Measurements from ENCODE around the gene KCNN3.
"Not testable (repeated sequence)": the region's sequence is repeated elsewhere in the genome, so short reads cannot be mapped to it uniquely, and the experiment has no call there.

The KCNN3 gene

GRCh38 chr1:154698320-154699096, 171.6 kb downstream of the KCNN3 start:
- no peak for DNase-seq (ENCODE audit: low spot score)

- no peak for DNase-seq (ENCODE audit: low spot score)
Observed at GRCh38 chr1:154697710-154698109, 172.4 kb downstream of the KCNN3 start.

- no peak for DNase-seq (ENCODE audit: low spot score)
Observed at GRCh38 chr1:154696456-154696855, 173.6 kb downstream of the KCNN3 start.

- no peak for DNase-seq (ENCODE audit: low spot score)
Observed at GRCh38 chr1:154695985-154696384, 174.1 kb downstream of the KCNN3 start.

GRCh38 chr1:154694995-154695394, 175.1 kb downstream of the KCNN3 start:
- no peak for DNase-seq (ENCODE audit: low spot score)

- no peak for DNase-seq (ENCODE audit: low spot score)
Observed at GRCh38 chr1:154689083-154689482, 181.0 kb downstream of the KCNN3 start.

GRCh38 chr1:154686507-154686906, 183.6 kb downstream of the KCNN3 start:
- DNase-seq (ENCODE audit: low spot score) = no peak

GRCh38 chr1:154683820-154684219, 186.3 kb downstream of the KCNN3 start:
- no peak for DNase-seq (ENCODE audit: low spot score)

GRCh38 chr1:154682254-154682653, 187.8 kb downstream of the KCNN3 start:
- DNase-seq (ENCODE audit: low spot score) = no peak

- not testable (repeated sequence) for DNase-seq (ENCODE audit: low spot score)
Observed at GRCh38 chr1:154677844-154678243, 192.2 kb downstream of the KCNN3 start.

- DNase-seq (ENCODE audit: low spot score) = not testable (repeated sequence)
Observed at GRCh38 chr1:154676847-154677246, 193.2 kb downstream of the KCNN3 start.

GRCh38 chr1:154674456-154674855, 195.6 kb downstream of the KCNN3 start:
- not testable (repeated sequence) for DNase-seq (ENCODE audit: low spot score)

GRCh38 chr1:154672245-154672644, 197.8 kb downstream of the KCNN3 start:
- not testable (repeated sequence) for DNase-seq (ENCODE audit: low spot score)

- not testable (repeated sequence) for DNase-seq (ENCODE audit: low spot score)
Observed at GRCh38 chr1:154671412-154671811, 198.7 kb downstream of the KCNN3 start.

GRCh38 chr1:154670310-154671270, 199.5 kb downstream of the KCNN3 start:
- DNase-seq (ENCODE audit: low spot score) = not testable (repeated sequence)

- DNase-seq (ENCODE audit: low spot score) = peak; percentile 88
Observed at GRCh38 chr1:154669464-154670282, 200.4 kb downstream of the KCNN3 start.

- peak; percentile 78 for DNase-seq (ENCODE audit: low spot score)
Observed at GRCh38 chr1:154666051-154666790, 203.9 kb downstream of the KCNN3 start.

- no peak for DNase-seq (ENCODE audit: low spot score)
Observed at GRCh38 chr1:154664331-154665002, 205.6 kb downstream of the KCNN3 start.

- DNase-seq (ENCODE audit: low spot score) = peak; percentile 59
Observed at GRCh38 chr1:154663471-154664060, 206.5 kb downstream of the KCNN3 start.

- DNase-seq (ENCODE audit: low spot score) = no peak
Observed at GRCh38 chr1:154661110-154661509, 209.0 kb downstream of the KCNN3 start.
